Measurements from ENCODE around the gene LY6G5B. TPM values are rescaled to one million over a fixed set of nuclear protein-coding genes. Genes with fewer than 3 reads are reported as not detected.

LY6G5B gene
- total and polyA plus RNA-seq, 2 donors (not counting 3 experiments of a cell fraction or from before 2014, with no cell fraction given): 15.4 to 25.0 TPM

DNA sequence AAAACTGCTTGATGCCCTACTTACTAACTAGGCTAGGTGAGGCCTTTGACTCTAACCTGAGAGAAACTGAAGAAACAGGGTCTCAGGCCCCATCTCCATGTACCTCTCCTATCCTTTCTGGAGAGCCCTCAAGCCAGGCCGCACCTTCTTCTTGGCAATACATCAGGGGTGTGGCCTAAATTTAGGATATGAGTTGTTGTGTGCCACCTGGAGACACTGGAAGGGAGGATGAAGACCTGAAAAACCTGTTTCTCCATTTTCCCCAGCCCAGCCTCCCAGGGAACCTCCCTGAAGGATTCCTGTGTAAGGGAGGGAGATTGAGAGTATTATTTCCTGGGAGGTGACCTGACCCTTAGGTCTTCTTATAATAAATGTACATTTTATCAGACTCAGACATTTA, 48.5 kb downstream of the LY6G5B start:
- dilution Hi-C loops (cut with MboI; ENCODE audit: extremely low pct_ligation_motif_present, low sequenced_read_pairs): no loop called here
- no peaks in the 10 kb centered on the region for H3K36me3 ChIP-seq (ENCODE audit: control insufficient read depth in 2 of 2, extremely low read depth in 1 of 2, insufficient read depth in 2 of 2, low read length in 2 of 2)
- H4K20me1 ChIP-seq (replicated peaks; ENCODE audit: control insufficient read depth, extremely low read depth, insufficient read depth, low read length): no peaks in the 10 kb centered on the region
- ChIA-PET POLR2A (no interaction called here), CTCF (no interaction called here)
- intact Hi-C loops (cut with micrococcal nuclease): no loop called here
- no peak overlapping the region for H3K9ac ChIP-seq (replicated peaks; ENCODE audit: extremely low read depth, insufficient read depth, low read length)
- no peaks in the 10 kb centered on the region for H3K79me2 ChIP-seq (ENCODE audit: control insufficient read depth, insufficient read depth, low read length)
- H3K27me3 ChIP-seq (ENCODE audit: control insufficient read depth in 2 of 2, insufficient read depth in 2 of 2, low read length in 2 of 2): peaks cover 0 to 2% of the 10 kb centered on the region in 2 experiments
- FAIRE-seq (no peak), DNase-seq (ENCODE audit: low read depth, low spot score) (no peak)
- H3K9me3 ChIP-seq (replicated peaks; ENCODE audit: control insufficient read depth, insufficient read depth, low read length): no peaks in the 10 kb centered on the region
- BruUV-seq (replicated peaks): no TSS peak
- no peaks in the 10 kb centered on the region for H3K9me1 ChIP-seq (replicated peaks; ENCODE audit: control insufficient read depth, extremely low read depth, insufficient read depth, low read length)
- H3K4me3 ChIP-seq (replicated peaks in 1 of 3; ENCODE audit: insufficient read depth in 1 of 3, low read depth in 1 of 3, low read length in 3 of 3): no peak overlapping the region
- H3K4me2 ChIP-seq (ENCODE audit: insufficient read depth, low read length): no peak overlapping the region
- no peaks in the 10 kb centered on the region for H3K4me1 ChIP-seq (ENCODE audit: control insufficient read depth, extremely low read depth, insufficient read depth, low read length)
- no peak for TF ChIP-seq MYC (IDR thresholded peaks at IDR 0.05; ENCODE audit: low read depth, low read length)
- TF ChIP-seq EZH2 (IDR thresholded peaks at IDR 0.05; ENCODE audit: borderline replicate concordance, low read depth, low read length, severe bottlenecking): no peak
- TF ChIP-seq GATA2 (IDR thresholded peaks at IDR 0.05; ENCODE audit: insufficient read depth, insufficient read length, low read depth, low read length): no peak
- TF ChIP-seq POLR2A (IDR thresholded peaks at IDR 0.05; ENCODE audit: low read depth, low read length): no peak
- TF ChIP-seq, protein P1, sequence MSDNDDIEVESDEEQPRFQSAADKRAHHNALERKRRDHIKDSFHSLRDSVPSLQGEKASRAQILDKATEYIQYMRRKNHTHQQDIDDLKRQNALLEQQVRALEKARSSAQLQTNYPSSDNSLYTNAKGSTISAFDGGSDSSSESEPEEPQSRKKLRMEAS (IDR thresholded peaks at IDR 0.05; ENCODE audit: insufficient read depth, insufficient read length): no peak
- no peak for TF ChIP-seq POLR2AphosphoS5 (IDR thresholded peaks at IDR 0.05; ENCODE audit: insufficient read depth, low read depth, low read length)
- no peak for TF ChIP-seq CTCF (IDR thresholded peaks at IDR 0.05; ENCODE audit: extremely low read depth in 1 of 2, insufficient read depth in 1 of 2, low read depth in 1 of 2, low read length in 2 of 2)
- no peak for TF ChIP-seq JUN (IDR thresholded peaks at IDR 0.05; ENCODE audit: borderline replicate concordance, insufficient read depth, insufficient read length, low read depth)
- TF ChIP-seq FOS (IDR thresholded peaks at IDR 0.05; ENCODE audit: borderline replicate concordance, insufficient read depth, low read length): no peak
- H2AFZ ChIP-seq (ENCODE audit: low read depth, low read length): no peak overlapping the region
- no peak overlapping the region for H3K27ac ChIP-seq (ENCODE audit: insufficient read depth, low read depth, low read length)
